ENCODE results near the gene PDE4D. TPM values are rescaled to one million over a fixed set of nuclear protein-coding genes. Genes with fewer than 3 reads are reported as not detected.
"Not testable (repeated sequence)": the region's sequence is repeated elsewhere in the genome, so short reads cannot be mapped to it uniquely, and the experiment has no call there.

The PDE4D gene
- total RNA-seq, 2 donors from 2014 or later, result 116 to 154 TPM

DNA sequence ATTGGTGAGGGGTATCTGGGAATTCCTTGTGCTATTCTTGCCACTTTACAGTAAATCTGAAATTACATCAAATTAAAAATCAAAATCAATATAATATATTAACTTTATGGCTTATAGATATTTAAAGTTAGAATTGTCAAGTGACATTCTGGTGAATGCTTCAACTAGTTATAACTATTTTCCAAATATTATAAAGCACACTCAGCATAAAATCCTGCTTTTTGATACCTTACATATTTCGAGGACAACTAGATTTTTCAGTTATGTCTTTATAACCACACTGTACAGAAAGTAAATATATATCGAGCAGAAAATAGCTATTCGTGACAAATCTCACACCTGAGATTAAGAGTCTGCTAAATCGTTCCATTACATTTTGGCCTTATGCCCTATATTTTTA is 210.2 kb downstream of the PDE4D start:
- Mint-ChIP-seq H3K27me3 (ENCODE audit: low read depth) (no peaks in the 10 kb centered on the region), H3K4me3 (no peak overlapping the region), H3K9me3 (no peaks in the 10 kb centered on the region), H3K27ac (no peak overlapping the region), H3K36me3 (ENCODE audit: insufficient read depth in 2 of 2) (no peaks in the 10 kb centered on the region), H3K4me1 (ENCODE audit: low read depth) (no peaks in the 10 kb centered on the region)
- ATAC-seq (replicated peaks in 1 of 2) (no peak), DNase-seq (no peak)

GRCh38 chr5:59682542-59682941 is 211.0 kb downstream of the PDE4D start:
- DNase-seq, result no peak
- no peak overlapping the region for H3K27ac Mint-ChIP-seq
- no peaks in the 10 kb centered on the region for H3K27me3 Mint-ChIP-seq (ENCODE audit: low read depth)
- no peaks in the 10 kb centered on the region for H3K36me3 Mint-ChIP-seq (ENCODE audit: insufficient read depth in 2 of 2)
- H3K4me1 Mint-ChIP-seq (ENCODE audit: low read depth), result no peaks in the 10 kb centered on the region
- H3K9me3 Mint-ChIP-seq, result no peaks in the 10 kb centered on the region
- no peak for ATAC-seq (replicated peaks in 1 of 2)
- H3K4me3 Mint-ChIP-seq, result no peak overlapping the region

GRCh38 chr5:59678943-59679342 is 214.6 kb downstream of the PDE4D start:
- Mint-ChIP-seq H3K27ac (no peak overlapping the region), H3K9me3 (no peaks in the 10 kb centered on the region), H3K36me3 (ENCODE audit: insufficient read depth in 2 of 2) (no peaks in the 10 kb centered on the region), H3K27me3 (ENCODE audit: low read depth) (peaks cover 6% of the 10 kb centered on the region), H3K4me3 (no peak overlapping the region), H3K4me1 (ENCODE audit: low read depth) (no peaks in the 10 kb centered on the region)
- DNase-seq, result no peak
- no peak for ATAC-seq (replicated peaks in 1 of 2)

- H3K4me3 Mint-ChIP-seq, result no peak overlapping the region
- H3K9me3 Mint-ChIP-seq, result no peaks in the 10 kb centered on the region
- peaks cover 6% of the 10 kb centered on the region for H3K27me3 Mint-ChIP-seq (ENCODE audit: low read depth)
- DNase-seq (no peak), ATAC-seq (replicated peaks in 1 of 2) (no peak)
- no peaks in the 10 kb centered on the region for H3K36me3 Mint-ChIP-seq (ENCODE audit: insufficient read depth in 2 of 2)
- no peaks in the 10 kb centered on the region for H3K4me1 Mint-ChIP-seq (ENCODE audit: low read depth)
- H3K27ac Mint-ChIP-seq, result no peak overlapping the region
These were observed 218.8 kb downstream of the PDE4D start for GRCh38 chr5:59674763-59675162.

- Mint-ChIP-seq H3K4me3 (no peak overlapping the region), H3K27me3 (ENCODE audit: low read depth) (peaks cover 6% of the 10 kb centered on the region), H3K9me3 (no peaks in the 10 kb centered on the region), H3K36me3 (ENCODE audit: insufficient read depth in 2 of 2) (no peaks in the 10 kb centered on the region), H3K27ac (no peak overlapping the region), H3K4me1 (ENCODE audit: low read depth) (no peaks in the 10 kb centered on the region)
- DNase-seq, result peak in 1 of 2 donors; percentile 6
- ATAC-seq (replicated peaks in 1 of 2), result no peak
These were observed 220.0 kb downstream of the PDE4D start for GRCh38 chr5:59673438-59674058.

DNA sequence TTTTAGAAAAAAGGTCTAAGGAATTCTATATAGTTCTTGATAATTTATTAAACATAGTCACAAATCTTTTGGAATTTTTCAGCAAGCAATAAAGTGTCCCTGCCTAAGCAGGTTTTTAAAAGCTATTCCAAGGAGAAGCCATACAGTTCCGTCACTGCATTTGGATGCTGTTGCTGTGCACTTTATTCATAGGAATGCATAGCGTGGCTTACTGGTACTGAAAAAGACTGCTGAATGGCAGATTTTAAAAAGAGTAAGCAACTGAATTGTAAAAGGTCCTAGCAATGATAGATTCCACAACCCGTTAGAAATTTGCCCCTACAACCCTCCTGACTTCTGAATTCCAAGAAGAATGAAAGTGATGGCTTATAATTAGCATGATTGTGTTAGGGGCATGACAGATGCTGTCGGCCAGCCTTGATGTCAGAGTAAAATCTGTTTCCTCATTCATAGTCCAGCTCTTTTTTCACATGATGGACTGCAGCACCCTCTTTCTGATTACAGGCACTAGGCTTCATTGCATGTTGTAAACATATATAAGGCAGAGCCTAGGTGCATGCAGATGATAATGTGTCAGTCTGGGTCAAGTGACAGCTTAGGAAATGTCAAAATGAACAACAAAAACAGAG is 227.0 kb downstream of the PDE4D start:
- no peaks in the 10 kb centered on the region for H3K9me3 Mint-ChIP-seq
- no peaks in the 10 kb centered on the region for H3K27me3 Mint-ChIP-seq (ENCODE audit: low read depth)
- DNase-seq (no peak), ATAC-seq (replicated peaks in 1 of 2) (no peak)
- no peak overlapping the region for H3K4me3 Mint-ChIP-seq
- no peak overlapping the region for H3K27ac Mint-ChIP-seq
- H3K4me1 Mint-ChIP-seq (ENCODE audit: low read depth), result no peaks in the 10 kb centered on the region
- H3K36me3 Mint-ChIP-seq (ENCODE audit: insufficient read depth in 2 of 2), result no peaks in the 10 kb centered on the region

DNA sequence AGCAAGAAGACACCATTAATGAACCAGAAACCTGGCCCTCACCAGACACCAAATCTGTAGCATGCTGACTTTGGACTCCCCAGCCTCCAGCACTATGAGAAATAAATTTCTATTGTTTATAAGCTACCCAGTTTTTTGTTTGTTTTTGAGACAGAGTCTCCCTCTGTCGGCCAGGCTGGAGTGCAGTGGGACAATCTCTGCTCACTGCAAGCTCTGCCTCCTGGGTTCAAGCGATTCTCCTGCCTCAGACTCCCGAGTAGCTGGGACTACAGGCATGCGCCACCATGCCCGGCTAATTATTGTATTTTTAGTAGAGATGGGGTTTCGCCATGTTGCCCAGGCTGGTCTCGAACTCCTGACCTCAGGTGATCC is 227.7 kb downstream of the PDE4D start:
- not testable (repeated sequence) for H3K27ac Mint-ChIP-seq; ATAC-seq (replicated peaks in 1 of 2); H3K4me3 Mint-ChIP-seq; DNase-seq; H3K36me3 Mint-ChIP-seq (ENCODE audit: insufficient read depth in 2 of 2); H3K9me3 Mint-ChIP-seq; H3K27me3 Mint-ChIP-seq (ENCODE audit: low read depth); H3K4me1 Mint-ChIP-seq (ENCODE audit: low read depth)

DNA sequence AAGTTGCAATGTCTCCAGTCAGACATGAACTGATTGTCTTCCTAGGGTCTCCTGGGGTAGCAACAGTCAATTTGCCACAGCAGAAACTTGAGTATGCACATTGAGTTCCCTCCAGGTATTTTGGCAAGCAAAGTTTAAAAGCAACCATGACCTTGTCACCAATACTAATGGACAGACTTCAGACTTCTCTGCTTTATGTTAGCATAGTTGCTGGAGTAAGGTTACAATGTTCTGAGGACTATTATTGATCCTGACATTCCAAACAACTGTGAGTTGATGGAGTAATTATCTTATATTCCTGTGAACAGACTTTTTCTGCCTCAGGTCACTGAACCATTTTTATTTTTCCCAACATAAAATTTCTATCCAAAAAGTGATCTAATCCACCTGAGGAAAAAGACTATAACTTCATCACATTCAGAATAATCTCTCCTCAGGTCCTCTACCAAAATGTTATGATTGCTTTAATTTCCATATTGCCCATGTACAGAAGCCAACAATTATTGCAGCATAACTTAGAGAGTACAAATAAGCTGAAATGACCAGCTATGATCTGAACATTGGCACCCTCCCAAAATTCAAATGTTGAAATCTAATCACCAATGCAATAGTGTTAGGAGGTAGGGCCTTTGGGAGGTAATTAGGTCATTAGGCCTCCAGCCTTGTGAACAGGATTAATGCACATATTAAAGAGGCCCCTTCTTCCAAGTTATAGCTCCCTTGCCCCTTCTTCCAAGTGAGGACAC is 228.3 kb downstream of the PDE4D start:
- DNase-seq (no peak), ATAC-seq (replicated peaks in 1 of 2) (no peak)
- H3K4me1 Mint-ChIP-seq (ENCODE audit: low read depth), result no peaks in the 10 kb centered on the region
- no peaks in the 10 kb centered on the region for H3K27me3 Mint-ChIP-seq (ENCODE audit: low read depth)
- H3K36me3 Mint-ChIP-seq (ENCODE audit: insufficient read depth in 2 of 2), result no peaks in the 10 kb centered on the region
- no peak overlapping the region for H3K4me3 Mint-ChIP-seq
- H3K27ac Mint-ChIP-seq, result no peak overlapping the region
- H3K9me3 Mint-ChIP-seq, result no peaks in the 10 kb centered on the region

DNA sequence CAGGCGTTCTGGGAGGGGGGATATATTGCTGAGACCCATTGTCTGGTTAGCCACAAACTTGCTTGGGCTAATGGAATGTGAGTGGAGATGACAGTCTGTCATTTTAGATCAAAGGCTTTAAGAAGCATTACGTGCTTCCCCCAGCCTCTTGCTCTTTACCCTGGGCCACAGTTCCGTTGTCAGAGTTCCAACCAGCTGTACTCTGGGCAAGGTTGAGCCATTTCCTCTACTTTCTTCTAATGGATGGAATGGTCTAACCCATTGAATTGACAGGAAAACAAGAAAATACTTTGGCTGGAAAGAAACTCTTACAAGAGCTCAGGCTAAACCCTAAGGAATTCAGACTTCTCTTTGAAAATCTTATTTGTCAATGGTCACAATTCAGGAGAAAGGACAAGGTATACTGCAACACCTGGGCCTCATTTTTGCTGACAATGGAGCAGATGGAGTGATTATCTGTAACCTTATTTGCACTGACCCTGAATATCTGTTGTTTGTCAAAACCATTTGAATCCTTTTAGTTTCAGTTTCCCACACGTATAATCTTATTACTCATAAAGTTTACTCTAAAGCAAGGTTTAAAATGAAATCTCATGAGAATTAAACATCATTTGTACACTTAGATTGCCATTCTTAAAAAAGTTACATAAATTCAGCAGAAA is 231.4 kb downstream of the PDE4D start:
- Mint-ChIP-seq H3K4me3 (no peak overlapping the region), H3K36me3 (ENCODE audit: insufficient read depth in 2 of 2) (no peaks in the 10 kb centered on the region), H3K9me3 (no peaks in the 10 kb centered on the region), H3K27me3 (ENCODE audit: low read depth) (no peaks in the 10 kb centered on the region), H3K4me1 (ENCODE audit: low read depth) (no peaks in the 10 kb centered on the region), H3K27ac (no peak overlapping the region)
- DNase-seq (no peak), ATAC-seq (replicated peaks in 1 of 2) (no peak)

- Mint-ChIP-seq H3K9me3 (no peaks in the 10 kb centered on the region), H3K27me3 (ENCODE audit: low read depth) (no peaks in the 10 kb centered on the region), H3K36me3 (ENCODE audit: insufficient read depth in 2 of 2) (no peaks in the 10 kb centered on the region), H3K27ac (no peak overlapping the region), H3K4me3 (no peak overlapping the region), H3K4me1 (ENCODE audit: low read depth) (no peaks in the 10 kb centered on the region)
- DNase-seq, result no peak
- ATAC-seq (replicated peaks in 1 of 2), result no peak
These were observed 232.2 kb downstream of the PDE4D start for GRCh38 chr5:59661311-59661710.

- H3K4me1 Mint-ChIP-seq (ENCODE audit: low read depth), result no peaks in the 10 kb centered on the region
- no peak for ATAC-seq (replicated peaks in 1 of 2)
- no peak overlapping the region for H3K27ac Mint-ChIP-seq
- no peaks in the 10 kb centered on the region for H3K27me3 Mint-ChIP-seq (ENCODE audit: low read depth)
- DNase-seq, result no peak
- H3K36me3 Mint-ChIP-seq (ENCODE audit: insufficient read depth in 2 of 2), result no peaks in the 10 kb centered on the region
- no peaks in the 10 kb centered on the region for H3K9me3 Mint-ChIP-seq
- no peak overlapping the region for H3K4me3 Mint-ChIP-seq
These were observed 232.8 kb downstream of the PDE4D start for GRCh38 chr5:59660737-59661136.

GRCh38 chr5:59656351-59657254 is 236.9 kb downstream of the PDE4D start:
- Mint-ChIP-seq H3K4me3 (no peak overlapping the region), H3K4me1 (ENCODE audit: low read depth) (no peaks in the 10 kb centered on the region), H3K36me3 (ENCODE audit: insufficient read depth in 2 of 2) (no peaks in the 10 kb centered on the region), H3K27me3 (ENCODE audit: low read depth) (no peaks in the 10 kb centered on the region), H3K9me3 (no peaks in the 10 kb centered on the region), H3K27ac (no peak overlapping the region)
- DNase-seq (no peak), ATAC-seq (replicated peaks in 1 of 2) (no peak)

Data from activated T-cell treated with anti-CD3 and anti-CD28 coated beads, Interleukin-2, amount 50 U/mL, for 72 hours (primary cell).